HG03066 (cell line): Measurements from ENCODE around the gene B4GALNT1.
"Not testable (repeated sequence)": the region's sequence is repeated elsewhere in the genome, so short reads cannot be mapped to it uniquely, and the experiment has no call there.

Source experiments
- ATAC-seq: cut with Tn5 transposase; IDR thresholded peaks from one replicate; pipeline ENCODE4 v1.9.1; 2021; ENCODE audit warnings: low read depth; ENCODE audit not compliant: unreplicated experiment

Gene B4GALNT1

GRCh38 chr12:57588951-57589610 is 43.9 kb downstream of the B4GALNT1 start:
- ATAC-seq, result not testable (repeated sequence)

GRCh38 chr12:57586832-57587429 is 46.1 kb downstream of the B4GALNT1 start:
- no peak for ATAC-seq

- ATAC-seq, result no peak
Observed at GRCh38 chr12:57586128-57586527, 46.9 kb downstream of the B4GALNT1 start.

- ATAC-seq, result no peak
Observed at GRCh38 chr12:57585156-57585555, 47.8 kb downstream of the B4GALNT1 start.

- ATAC-seq, result no peak
Observed at GRCh38 chr12:57584690-57585089, 48.3 kb downstream of the B4GALNT1 start.

- ATAC-seq, result no peak
Observed at GRCh38 chr12:57584050-57584449, 49.0 kb downstream of the B4GALNT1 start.

GRCh38 chr12:57583008-57583831 is 49.8 kb downstream of the B4GALNT1 start:
- ATAC-seq, result peak; percentile 92

- no peak for ATAC-seq
Observed at GRCh38 chr12:57582440-57582839, 50.6 kb downstream of the B4GALNT1 start.

GRCh38 chr12:57581802-57582201 is 51.2 kb downstream of the B4GALNT1 start:
- ATAC-seq, result no peak

- no peak for ATAC-seq
Observed at GRCh38 chr12:57580466-57580795, 52.6 kb downstream of the B4GALNT1 start.

- no peak for ATAC-seq
Observed at GRCh38 chr12:57579677-57580465, 53.1 kb downstream of the B4GALNT1 start.

- no peak for ATAC-seq
Observed at GRCh38 chr12:57579011-57579410, 54.0 kb downstream of the B4GALNT1 start.

GRCh38 chr12:57577981-57578758 is 54.8 kb downstream of the B4GALNT1 start:
- no peak for ATAC-seq

- no peak for ATAC-seq
Observed at GRCh38 chr12:57576613-57577160, 56.3 kb downstream of the B4GALNT1 start.
